ENCODE data around the gene SNU13.

- TF ChIP-seq CTCF (IDR thresholded peaks at IDR 0.05) (no peak), EZH2 (IDR thresholded peaks at IDR 0.05; ENCODE audit: borderline replicate concordance, insufficient read depth, low read depth, low read length, poor library complexity, severe bottlenecking) (no peak)
These were observed 6.5 kb upstream of the SNU13 start for GRCh38 chr22:41695211-41695610.

Measured in B cell (primary cell).